ENCODE results near the gene ELL2.

ELL2 gene

DNA sequence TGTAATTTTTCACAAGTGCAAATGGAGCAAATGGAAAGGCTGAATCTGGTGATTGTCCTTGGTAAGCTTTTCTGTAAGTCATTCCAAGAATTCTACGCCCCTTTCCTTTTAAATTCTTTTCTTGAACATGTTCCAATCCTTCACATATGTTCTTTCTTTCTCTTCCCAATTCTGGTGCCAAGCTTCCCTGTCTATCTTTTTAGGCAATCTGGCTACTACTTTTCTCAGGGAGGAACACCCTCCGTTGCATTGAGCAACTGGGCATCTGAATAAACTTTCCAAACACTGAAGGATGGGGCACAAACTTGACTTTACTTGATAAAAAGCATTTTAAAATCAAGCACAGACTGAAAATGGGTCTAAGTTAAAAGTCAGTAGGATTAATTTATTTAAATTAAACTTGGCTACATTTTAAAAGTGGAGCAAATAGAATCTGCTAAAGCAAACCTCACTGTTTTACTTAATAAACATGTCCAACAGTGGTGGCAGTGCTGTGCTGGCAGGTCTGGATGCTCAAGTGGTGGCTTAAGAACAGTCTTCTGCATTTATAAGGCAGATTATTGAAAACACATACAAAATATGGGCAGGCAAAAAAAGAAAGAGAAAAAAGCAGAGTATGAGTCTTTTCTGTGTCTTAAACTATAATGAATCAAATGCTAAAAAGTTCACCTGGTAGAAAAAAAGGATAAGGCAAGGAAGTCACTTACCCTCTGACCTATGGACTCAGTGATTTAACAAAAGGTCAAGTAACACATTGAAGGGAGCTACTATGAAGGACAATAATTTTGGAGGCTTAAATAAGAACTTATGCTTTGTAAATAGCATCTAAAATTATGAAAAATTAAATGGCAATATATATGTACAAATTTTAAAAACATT is 5.4 kb downstream of the ELL2 start:
- no peak for DNase-seq (ENCODE audit: low read depth)

DNA sequence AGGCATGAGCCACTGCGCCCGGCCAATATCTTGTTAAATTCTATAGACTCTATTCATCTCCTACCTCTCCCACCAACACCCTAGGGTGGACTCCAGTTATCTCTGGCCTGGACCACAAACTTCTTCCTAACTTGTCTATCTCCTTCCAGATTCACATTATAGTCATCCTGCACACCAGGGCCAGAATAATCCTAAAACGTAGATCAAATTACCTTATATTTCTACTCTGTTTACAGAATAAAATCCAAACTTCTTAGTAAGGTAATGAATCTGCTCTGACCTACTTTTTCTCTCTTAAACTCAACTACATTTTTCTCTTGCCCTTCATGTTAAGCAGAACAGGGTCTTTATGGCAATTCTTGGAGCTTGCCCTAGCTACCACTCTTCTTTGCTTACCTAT is 6.9 kb downstream of the ELL2 start:
- no peak for DNase-seq (ENCODE audit: low read depth)

DNA sequence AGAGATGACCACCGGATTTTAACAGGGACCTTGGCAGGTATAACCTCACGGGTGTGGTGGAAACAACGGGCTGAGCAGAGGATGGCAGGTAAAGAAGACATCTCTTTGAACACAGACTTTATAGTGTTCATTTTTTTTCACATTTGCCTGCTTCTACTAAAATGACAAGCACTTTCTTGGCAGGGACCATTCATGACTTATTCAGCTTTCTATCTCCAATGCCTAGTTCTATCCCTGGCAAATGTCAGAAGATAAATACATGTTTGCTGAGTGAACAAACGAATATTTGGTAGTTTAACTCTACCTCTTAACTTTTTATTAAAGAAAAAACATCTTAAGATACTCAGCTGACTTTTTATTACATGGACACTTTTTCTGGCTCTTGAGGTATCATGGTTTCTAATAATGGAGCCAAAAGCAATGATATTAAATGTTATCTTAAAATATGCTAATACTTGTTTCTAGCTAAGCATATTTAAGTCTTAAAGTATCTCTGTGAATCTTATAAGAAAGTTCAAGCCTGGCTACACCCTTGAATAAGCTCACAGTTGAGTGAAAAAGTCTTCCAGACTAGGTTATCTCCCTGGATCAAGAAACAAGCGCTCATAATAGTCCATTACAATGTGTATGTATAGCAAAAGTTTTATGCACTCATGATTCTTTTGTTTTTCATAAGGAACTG is 8.5 kb downstream of the ELL2 start:
- DNase-seq (ENCODE audit: low read depth), result no peak

DNA sequence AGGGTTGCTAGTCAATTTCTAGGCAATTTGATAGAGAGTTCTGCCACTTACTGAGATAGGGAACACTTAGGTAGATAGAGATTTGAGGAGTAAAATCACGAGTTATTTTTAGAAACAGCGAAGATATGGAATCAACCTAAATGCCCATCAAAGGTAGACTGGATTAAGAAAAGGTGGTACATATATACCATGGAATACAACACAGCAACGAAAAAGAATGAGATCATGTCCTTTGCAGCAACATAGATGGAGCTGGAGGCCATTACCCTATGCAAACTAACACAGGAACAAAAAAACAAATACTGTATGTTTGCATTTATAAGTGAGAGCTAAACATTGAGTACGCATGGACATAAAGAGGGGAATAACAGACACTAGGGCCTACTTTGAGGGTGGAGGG is 9.7 kb downstream of the ELL2 start:
- DNase-seq (ENCODE audit: low read depth), result no peak

DNA sequence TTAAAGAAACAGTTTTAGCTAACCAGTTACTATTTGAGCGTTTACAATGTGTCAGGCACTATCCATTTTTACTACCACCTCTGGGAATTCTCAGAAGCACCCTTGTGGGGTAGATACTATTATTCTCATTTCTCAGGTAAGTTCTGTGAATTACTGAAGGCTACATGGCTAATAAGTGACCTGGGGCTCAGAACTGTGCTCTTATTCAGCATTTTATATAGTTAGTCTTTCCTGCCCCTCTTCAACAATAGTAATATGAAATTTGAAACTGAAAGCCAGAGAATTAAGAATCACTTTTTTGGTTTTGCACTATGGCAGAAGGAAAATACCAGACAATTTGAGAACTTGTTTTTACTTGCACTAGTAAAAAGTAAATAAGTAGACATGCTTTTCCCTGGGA is 11.8 kb downstream of the ELL2 start:
- DNase-seq (ENCODE audit: low read depth), result no peak

DNA sequence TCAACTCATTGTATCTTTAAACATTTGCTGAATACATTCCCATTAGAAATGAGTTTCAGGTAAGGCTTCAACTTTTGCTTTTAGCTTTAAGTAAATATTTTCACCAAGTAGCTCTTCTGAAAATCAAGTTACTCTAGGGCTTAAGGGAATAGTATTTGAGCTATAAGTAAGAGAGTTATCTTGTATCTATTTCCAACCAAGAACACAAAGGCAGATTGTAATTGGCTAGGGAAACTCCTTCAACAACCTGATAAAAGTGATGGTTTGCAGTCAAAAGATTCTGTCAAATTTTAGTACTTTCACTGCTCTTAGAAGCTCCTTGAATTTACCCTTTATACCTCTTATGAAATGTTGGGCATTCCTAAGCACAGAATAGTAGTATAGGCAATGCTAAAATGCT is 13.0 kb downstream of the ELL2 start:
- no peak for DNase-seq (ENCODE audit: low read depth)

- DNase-seq (ENCODE audit: low read depth), result no peak
These were observed 15.2 kb downstream of the ELL2 start for GRCh38 chr5:95946451-95946850.

GRCh38 chr5:95942968-95943367 is 18.7 kb downstream of the ELL2 start:
- no peak for DNase-seq (ENCODE audit: low read depth)

GRCh38 chr5:95942414-95942813 is 19.2 kb downstream of the ELL2 start:
- no peak for DNase-seq (ENCODE audit: low read depth)

DNA sequence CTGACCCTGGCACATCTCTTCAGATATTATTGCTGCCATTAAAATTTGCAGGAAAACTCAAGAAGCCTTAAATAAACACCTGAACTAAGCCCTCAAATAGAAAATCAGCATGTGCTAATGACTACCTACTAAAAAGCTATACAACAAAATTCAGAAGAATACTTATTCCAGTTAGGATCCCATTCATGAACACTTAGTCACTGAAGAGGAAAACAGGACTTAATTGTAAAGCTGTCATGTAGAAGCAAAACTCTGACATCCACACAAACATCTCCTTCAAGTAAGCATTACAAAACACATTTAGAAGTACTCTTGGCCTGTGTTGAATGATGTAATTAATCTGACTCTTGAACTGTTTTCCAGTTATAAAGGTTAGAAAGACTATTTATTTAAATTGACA is 19.9 kb downstream of the ELL2 start:
- no peak for DNase-seq (ENCODE audit: low read depth)

DNA sequence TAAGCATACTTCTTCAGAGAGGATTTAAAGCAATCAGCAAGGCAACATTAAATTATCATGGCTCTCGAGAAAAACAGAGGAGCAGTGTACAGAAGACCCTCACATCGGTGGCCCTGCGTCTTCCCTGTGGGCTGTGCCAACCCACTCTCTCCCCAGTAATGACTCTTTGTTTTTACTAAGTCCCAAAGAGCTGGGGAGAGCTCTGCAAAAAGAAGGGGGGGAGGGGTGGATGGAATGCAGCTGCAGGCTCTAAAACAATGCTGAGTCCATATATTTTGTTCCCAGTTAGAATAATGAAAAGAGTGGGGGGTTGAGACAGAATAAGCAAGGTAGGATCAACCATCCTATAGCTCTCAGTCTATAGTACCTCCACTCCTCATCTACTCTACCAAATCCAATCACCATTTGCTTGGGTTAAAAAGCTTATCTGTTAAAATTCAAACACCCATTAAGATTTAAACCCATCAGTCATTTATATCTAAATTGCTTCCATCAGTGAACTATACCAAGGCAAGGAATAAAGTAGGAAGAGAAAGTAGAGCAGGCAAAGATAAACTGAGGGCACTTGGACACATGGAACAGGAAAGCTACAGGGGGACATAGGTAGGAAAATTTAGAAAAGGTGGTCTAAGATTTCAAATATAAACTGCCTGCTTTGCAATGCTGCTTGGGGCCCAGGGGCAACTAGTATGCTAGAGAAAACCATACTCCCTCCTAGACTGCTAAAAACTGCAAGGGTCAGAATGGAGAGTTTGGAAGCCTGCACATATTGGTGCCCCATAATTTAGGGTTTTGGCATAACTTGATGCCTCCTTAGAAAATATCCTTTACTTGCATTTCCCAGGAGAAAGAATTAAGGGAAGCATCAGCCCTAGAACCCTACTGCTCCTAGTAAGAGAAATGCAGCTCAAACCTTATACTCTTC is 20.6 kb downstream of the ELL2 start:
- no peak for DNase-seq (ENCODE audit: low read depth)

DNA sequence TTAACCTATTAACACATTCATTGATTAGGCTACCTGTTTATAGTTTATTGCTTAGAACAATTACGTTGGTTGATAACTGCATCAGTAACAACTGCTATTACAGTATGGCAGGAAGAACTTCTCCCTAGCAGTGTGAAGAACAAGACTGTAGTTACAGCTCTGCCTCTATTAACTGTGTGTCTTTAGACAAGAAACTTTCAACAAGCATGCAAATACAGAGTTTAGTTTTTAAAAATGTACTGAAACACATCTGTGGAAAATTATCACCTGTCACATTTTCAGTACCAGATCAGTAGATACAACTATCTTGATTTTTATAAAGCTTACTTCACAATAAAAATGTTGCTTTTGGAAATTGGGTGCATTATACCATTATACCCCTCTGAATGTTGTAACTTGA is 22.2 kb downstream of the ELL2 start:
- no peak for DNase-seq (ENCODE audit: low read depth)

DNA sequence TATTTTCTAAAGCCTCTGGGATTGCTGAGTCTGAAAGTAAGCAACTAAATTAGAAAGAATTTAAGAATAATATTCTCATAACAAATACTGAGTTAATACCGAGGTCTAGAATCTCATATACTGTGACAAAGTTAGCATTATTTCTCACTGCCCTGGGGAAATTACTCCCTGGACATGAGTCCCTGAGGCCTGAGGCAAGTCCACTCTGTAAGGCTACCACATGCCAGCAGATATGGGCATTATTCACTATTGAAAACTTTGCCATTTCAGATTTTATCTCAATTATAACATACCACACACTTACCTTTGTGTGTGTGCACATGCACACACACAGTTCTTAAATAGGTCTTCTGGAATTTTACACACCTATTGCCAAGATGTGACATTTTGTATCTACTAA is 22.9 kb downstream of the ELL2 start:
- no peak for DNase-seq (ENCODE audit: low read depth)

DNA sequence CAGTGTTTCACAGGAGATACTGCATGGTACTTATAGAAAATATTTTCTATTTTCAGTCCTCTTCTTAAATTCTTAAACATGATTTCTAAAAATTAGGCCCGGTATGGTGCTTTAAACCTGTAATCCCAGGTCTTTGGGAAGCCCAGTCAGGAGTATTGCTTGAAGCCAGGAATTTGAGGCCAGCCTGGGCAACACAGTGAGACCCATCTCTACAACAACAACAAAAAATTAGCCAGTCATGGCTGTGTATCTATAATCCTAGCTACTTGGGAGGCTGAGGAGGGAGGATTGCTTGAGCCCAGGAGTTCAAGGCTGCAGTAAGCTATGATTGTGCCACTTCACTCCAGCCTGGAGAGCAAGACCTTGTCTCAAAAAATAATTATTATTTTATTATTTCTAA is 23.3 kb downstream of the ELL2 start:
- no peak for DNase-seq (ENCODE audit: low read depth)

DNA sequence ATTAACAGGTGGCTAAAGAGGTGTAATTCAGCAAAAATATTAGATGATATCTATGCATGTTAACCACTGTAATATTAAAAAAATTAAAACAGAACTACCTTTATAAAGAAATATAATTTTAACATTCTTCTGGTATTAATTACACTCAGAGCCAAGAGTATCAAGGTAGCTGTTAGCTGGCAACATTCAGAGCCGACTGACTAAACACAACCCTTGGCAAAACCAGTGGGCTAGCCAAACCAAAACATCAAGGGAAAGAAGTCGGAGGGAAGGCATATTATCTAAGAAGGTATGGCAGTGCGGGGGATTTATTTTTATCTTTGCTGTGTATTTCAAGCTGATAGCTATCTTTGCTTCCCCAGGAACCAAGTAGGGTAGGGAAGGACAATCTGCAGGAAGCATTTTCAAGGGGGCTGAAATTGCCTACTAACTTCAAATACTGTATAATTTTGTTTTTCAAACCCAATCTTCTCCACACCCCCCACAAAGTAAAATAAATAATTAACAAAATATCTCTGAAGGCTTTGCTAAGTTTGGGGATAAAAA is 24.0 kb downstream of the ELL2 start:
- DNase-seq (ENCODE audit: low read depth), result no peak

DNA sequence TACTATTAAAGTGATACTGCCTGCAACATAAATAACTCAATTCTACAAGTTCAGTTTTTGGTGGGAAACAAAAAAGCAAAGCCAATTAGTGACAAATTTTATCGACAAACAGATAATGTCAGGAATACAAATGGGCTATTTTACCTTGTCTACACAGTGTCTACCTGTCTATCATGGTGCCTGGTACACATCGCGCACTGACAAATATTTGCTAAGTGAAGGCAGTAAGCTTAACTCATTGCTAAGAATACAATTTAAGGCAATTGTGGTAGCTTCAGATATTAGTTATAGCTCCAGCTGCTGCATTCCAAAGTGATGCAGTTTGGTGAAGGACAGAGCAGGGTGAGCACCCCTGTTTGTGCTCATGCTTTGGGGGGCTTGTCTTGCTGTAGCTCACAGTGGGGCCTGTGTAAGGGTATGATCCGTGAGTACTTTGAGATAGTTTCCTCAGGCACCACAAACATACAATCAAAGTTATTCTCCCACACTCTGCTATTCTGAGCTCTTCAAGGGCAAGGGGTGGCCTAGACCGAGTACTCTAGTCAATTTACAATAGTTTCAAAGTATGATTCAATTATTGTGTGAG is 24.7 kb downstream of the ELL2 start:
- DNase-seq (ENCODE audit: low read depth), result no peak

- no peak for DNase-seq (ENCODE audit: low read depth)
These were observed 26.0 kb downstream of the ELL2 start for GRCh38 chr5:95935553-95936100.

GRCh38 chr5:95934207-95934804 is 27.3 kb downstream of the ELL2 start:
- DNase-seq (ENCODE audit: low read depth), result peak; percentile 43

- DNase-seq (ENCODE audit: low read depth), result no peak
These were observed 28.7 kb downstream of the ELL2 start for GRCh38 chr5:95932941-95933340.

DNA sequence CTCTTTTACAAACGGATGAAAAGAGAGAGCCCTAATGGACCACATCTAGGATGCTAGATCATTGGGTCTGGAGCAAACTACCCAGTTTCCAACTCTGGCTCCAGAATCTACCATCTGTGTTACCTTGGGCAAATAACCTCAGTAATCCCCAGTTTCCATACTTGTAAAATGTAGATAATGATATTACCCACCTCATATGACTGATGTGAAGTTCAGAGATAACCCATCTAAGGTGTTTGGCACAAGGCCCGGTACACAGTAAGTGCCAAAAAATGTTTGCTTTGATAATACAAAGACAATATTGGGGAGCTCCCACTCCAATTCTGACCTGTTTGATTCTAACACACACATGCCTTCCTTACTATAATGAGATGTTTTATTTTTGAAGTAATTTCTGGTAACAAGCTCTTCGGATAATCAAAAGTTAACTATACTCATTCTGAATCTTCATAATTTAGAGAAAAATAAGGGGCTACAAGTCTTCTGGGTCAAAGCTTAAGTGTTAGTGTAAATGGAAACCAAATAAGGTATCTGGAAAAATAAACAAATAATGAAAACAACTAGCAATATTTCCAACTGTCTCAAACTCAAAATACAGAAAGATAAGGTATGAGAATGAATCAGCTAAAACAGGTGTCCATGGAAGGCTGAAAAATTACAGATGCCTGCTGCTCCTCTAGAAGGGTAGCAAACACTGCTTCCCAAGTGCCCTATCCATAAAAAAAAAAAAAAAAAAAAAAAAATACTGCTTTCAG is 30.4 kb downstream of the ELL2 start:
- no peak for DNase-seq (ENCODE audit: low read depth)

Measured in CMK (cell line).